ENCODE measurements around the gene IRF4. TPM values are rescaled to one million over a fixed set of nuclear protein-coding genes. Genes with fewer than 3 reads are reported as not detected.

The IRF4 gene
- total and polyA plus RNA-seq, 2 donors (not counting 3 experiments of a cell fraction or from before 2014, with no cell fraction given): not detected

DNA sequence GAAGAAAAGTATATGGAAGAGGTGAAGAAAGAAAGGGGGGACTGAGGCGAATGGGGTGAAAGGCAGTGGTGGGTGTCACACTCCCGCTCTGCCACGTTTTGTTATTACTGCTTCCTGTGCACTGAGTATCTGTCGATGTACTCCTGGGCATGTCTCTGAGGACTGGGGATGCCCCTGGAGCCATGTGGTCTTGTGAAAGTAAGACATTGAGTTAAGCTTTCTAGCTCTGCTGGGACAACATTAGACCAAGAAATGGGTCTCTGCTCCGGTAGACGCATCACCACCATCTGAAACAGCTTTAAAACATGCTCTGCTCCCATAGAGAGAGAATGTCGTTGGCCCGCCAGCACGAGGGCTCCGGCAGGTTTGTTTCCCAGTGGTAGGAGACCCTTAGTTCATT, 40.0 kb downstream of the IRF4 start:
- CTCF ChIA-PET: no interaction called here
- Histone ChIP-seq H3K9ac (replicated peaks; ENCODE audit: extremely low read depth, insufficient read depth, low read length) (no peak overlapping the region), H4K20me1 (replicated peaks; ENCODE audit: control insufficient read depth, extremely low read depth, insufficient read depth, low read length) (no peaks in the 10 kb centered on the region), H3K27ac (ENCODE audit: insufficient read depth, low read depth, low read length) (no peak overlapping the region), H3K4me1 (ENCODE audit: control insufficient read depth, extremely low read depth, insufficient read depth, low read length) (no peaks in the 10 kb centered on the region), H3K79me2 (ENCODE audit: control insufficient read depth, insufficient read depth, low read length) (no peaks in the 10 kb centered on the region), H3K27me3 (ENCODE audit: control insufficient read depth in 2 of 2, insufficient read depth in 2 of 2, low read length in 2 of 2) (no peaks in the 10 kb centered on the region), H3K9me3 (replicated peaks; ENCODE audit: control insufficient read depth, insufficient read depth, low read length) (no peaks in the 10 kb centered on the region), H3K36me3 (ENCODE audit: control insufficient read depth in 2 of 2, extremely low read depth in 1 of 2, insufficient read depth in 2 of 2, low read length in 2 of 2) (no peaks in the 10 kb centered on the region), H3K9me1 (replicated peaks; ENCODE audit: control insufficient read depth, extremely low read depth, insufficient read depth, low read length) (no peaks in the 10 kb centered on the region), H2AFZ (ENCODE audit: low read depth, low read length) (no peak overlapping the region), H3K4me3 (replicated peaks in 1 of 3; ENCODE audit: insufficient read depth in 1 of 3, low read depth in 1 of 3, low read length in 3 of 3) (no peak overlapping the region), H3K4me2 (ENCODE audit: insufficient read depth, low read length) (no peak overlapping the region)
- no TSS peak for BruUV-seq (replicated peaks)
- FAIRE-seq (no peak), DNase-seq (ENCODE audit: low read depth, low spot score) (no peak)
- TF ChIP-seq, protein P1, sequence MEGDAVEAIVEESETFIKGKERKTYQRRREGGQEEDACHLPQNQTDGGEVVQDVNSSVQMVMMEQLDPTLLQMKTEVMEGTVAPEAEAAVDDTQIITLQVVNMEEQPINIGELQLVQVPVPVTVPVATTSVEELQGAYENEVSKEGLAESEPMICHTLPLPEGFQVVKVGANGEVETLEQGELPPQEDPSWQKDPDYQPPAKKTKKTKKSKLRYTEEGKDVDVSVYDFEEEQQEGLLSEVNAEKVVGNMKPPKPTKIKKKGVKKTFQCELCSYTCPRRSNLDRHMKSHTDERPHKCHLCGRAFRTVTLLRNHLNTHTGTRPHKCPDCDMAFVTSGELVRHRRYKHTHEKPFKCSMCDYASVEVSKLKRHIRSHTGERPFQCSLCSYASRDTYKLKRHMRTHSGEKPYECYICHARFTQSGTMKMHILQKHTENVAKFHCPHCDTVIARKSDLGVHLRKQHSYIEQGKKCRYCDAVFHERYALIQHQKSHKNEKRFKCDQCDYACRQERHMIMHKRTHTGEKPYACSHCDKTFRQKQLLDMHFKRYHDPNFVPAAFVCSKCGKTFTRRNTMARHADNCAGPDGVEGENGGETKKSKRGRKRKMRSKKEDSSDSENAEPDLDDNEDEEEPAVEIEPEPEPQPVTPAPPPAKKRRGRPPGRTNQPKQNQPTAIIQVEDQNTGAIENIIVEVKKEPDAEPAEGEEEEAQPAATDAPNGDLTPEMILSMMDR (IDR thresholded peaks at IDR 0.05; ENCODE audit: extremely low read depth in 1 of 2, insufficient read depth in 1 of 2, low read depth in 1 of 2, low read length in 2 of 2): no peak
- no peak for TF ChIP-seq MYC (IDR thresholded peaks at IDR 0.05; ENCODE audit: low read depth, low read length)
- no peak for TF ChIP-seq POLR2AphosphoS5 (IDR thresholded peaks at IDR 0.05; ENCODE audit: insufficient read depth, low read depth, low read length)
- no peak for TF ChIP-seq FOS (IDR thresholded peaks at IDR 0.05; ENCODE audit: borderline replicate concordance, insufficient read depth, low read length)
- TF ChIP-seq POLR2A (IDR thresholded peaks at IDR 0.05; ENCODE audit: low read depth, low read length): no peak
- no peak for TF ChIP-seq JUN (IDR thresholded peaks at IDR 0.05; ENCODE audit: borderline replicate concordance, insufficient read depth, insufficient read length, low read depth)
- no peak for TF ChIP-seq GATA2 (IDR thresholded peaks at IDR 0.05; ENCODE audit: insufficient read depth, insufficient read length, low read depth, low read length)
- intact Hi-C loops (cut with micrococcal nuclease) (no loop called here), dilution Hi-C loops (cut with MboI; ENCODE audit: extremely low pct_ligation_motif_present, low sequenced_read_pairs) (no loop called here)
- POLR2A ChIA-PET: no interaction called here

DNA sequence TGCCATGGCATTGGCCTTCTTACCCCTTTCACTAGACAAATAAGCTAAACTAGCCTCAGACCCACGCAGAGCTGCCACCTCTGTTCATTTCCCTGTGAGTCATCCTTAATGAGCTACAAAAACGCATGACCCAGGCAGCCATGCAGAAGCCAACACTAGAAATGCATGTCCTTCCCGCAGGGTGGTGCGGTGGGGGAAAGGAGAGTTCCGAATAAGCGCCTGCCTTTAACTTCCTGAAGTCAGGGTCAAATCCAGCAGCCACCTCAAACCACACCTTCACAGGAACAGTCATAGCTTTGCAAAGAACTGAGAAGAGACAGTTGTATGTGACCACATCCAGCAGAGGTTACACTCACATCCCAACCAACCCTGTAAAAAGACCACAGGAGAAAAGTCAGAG, 40.4 kb downstream of the IRF4 start:
- H2AFZ ChIP-seq (ENCODE audit: low read depth, low read length): no peak overlapping the region
- BruUV-seq (replicated peaks): no TSS peak
- no peak overlapping the region for H3K27ac ChIP-seq (ENCODE audit: insufficient read depth, low read depth, low read length)
- no peaks in the 10 kb centered on the region for H4K20me1 ChIP-seq (replicated peaks; ENCODE audit: control insufficient read depth, extremely low read depth, insufficient read depth, low read length)
- DNase-seq (ENCODE audit: low read depth, low spot score) (no peak), FAIRE-seq (no peak)
- intact Hi-C loops (cut with micrococcal nuclease) (no loop called here), dilution Hi-C loops (cut with MboI; ENCODE audit: extremely low pct_ligation_motif_present, low sequenced_read_pairs) (no loop called here)
- H3K4me3 ChIP-seq (replicated peaks in 1 of 3; ENCODE audit: insufficient read depth in 1 of 3, low read depth in 1 of 3, low read length in 3 of 3): no peak overlapping the region
- H3K9me1 ChIP-seq (replicated peaks; ENCODE audit: control insufficient read depth, extremely low read depth, insufficient read depth, low read length): no peaks in the 10 kb centered on the region
- H3K79me2 ChIP-seq (ENCODE audit: control insufficient read depth, insufficient read depth, low read length): no peaks in the 10 kb centered on the region
- H3K27me3 ChIP-seq (ENCODE audit: control insufficient read depth in 2 of 2, insufficient read depth in 2 of 2, low read length in 2 of 2): no peaks in the 10 kb centered on the region
- no peaks in the 10 kb centered on the region for H3K36me3 ChIP-seq (ENCODE audit: control insufficient read depth in 2 of 2, extremely low read depth in 1 of 2, insufficient read depth in 2 of 2, low read length in 2 of 2)
- no peak overlapping the region for H3K4me2 ChIP-seq (ENCODE audit: insufficient read depth, low read length)
- ChIA-PET POLR2A (no interaction called here), CTCF (no interaction called here)
- no peaks in the 10 kb centered on the region for H3K4me1 ChIP-seq (ENCODE audit: control insufficient read depth, extremely low read depth, insufficient read depth, low read length)
- no peaks in the 10 kb centered on the region for H3K9me3 ChIP-seq (replicated peaks; ENCODE audit: control insufficient read depth, insufficient read depth, low read length)
- no peak overlapping the region for H3K9ac ChIP-seq (replicated peaks; ENCODE audit: extremely low read depth, insufficient read depth, low read length)
- no peak for TF ChIP-seq EZH2 (IDR thresholded peaks at IDR 0.05; ENCODE audit: borderline replicate concordance, low read depth, low read length, severe bottlenecking)
- no peak for TF ChIP-seq POLR2AphosphoS5 (IDR thresholded peaks at IDR 0.05; ENCODE audit: insufficient read depth, low read depth, low read length)
- TF ChIP-seq, protein P2, sequence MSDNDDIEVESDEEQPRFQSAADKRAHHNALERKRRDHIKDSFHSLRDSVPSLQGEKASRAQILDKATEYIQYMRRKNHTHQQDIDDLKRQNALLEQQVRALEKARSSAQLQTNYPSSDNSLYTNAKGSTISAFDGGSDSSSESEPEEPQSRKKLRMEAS (IDR thresholded peaks at IDR 0.05; ENCODE audit: insufficient read depth, insufficient read length): no peak
- TF ChIP-seq, protein P1 (IDR thresholded peaks at IDR 0.05; ENCODE audit: extremely low read depth in 1 of 2, insufficient read depth in 1 of 2, low read depth in 1 of 2, low read length in 2 of 2): no peak
- no peak for TF ChIP-seq GATA2 (IDR thresholded peaks at IDR 0.05; ENCODE audit: insufficient read depth, insufficient read length, low read depth, low read length)
- TF ChIP-seq FOS (IDR thresholded peaks at IDR 0.05; ENCODE audit: borderline replicate concordance, insufficient read depth, low read length): no peak
- TF ChIP-seq JUN (IDR thresholded peaks at IDR 0.05; ENCODE audit: borderline replicate concordance, insufficient read depth, insufficient read length, low read depth): no peak
- no peak for TF ChIP-seq MYC (IDR thresholded peaks at IDR 0.05; ENCODE audit: low read depth, low read length)
- TF ChIP-seq POLR2A (IDR thresholded peaks at IDR 0.05; ENCODE audit: low read depth, low read length): no peak
